Large intestine (tissue), 3 donors: ENCODE data around the gene MACROD1. TPM values are rescaled to one million over a fixed set of nuclear protein-coding genes. Genes with fewer than 3 reads are reported as not detected.

Experiments used
- DNase-seq, 2 donors: peaks; one replicate each; pipeline versions ENCODE4 v3.0.0 to v3.0.0-alpha.2; 2013
- H3K27ac ChIP-seq: one replicate; pipeline ENCODE4 v1.5.1; 2013; ENCODE audit warnings: low read length
- H3K27me3 ChIP-seq: 2 replicates; pipeline ENCODE4 v1.6.1; 2013; ENCODE audit warnings: low read length; ENCODE audit not compliant: control insufficient read depth, insufficient read depth
- H3K36me3 ChIP-seq: 2 replicates; pipeline ENCODE4 v1.6.1; 2013; ENCODE audit warnings: low read length; ENCODE audit not compliant: control insufficient read depth, insufficient read depth
- H3K4me1 ChIP-seq: one replicate; pipeline ENCODE4 v1.6.1; 2013; ENCODE audit warnings: low read length; ENCODE audit not compliant: control insufficient read depth, insufficient read depth
- H3K4me3 ChIP-seq: one replicate; pipeline ENCODE4 v1.5.1; 2013; ENCODE audit warnings: low read length
- H3K9me3 ChIP-seq: one replicate; pipeline ENCODE4 v1.6.1; 2013; ENCODE audit warnings: mild to moderate bottlenecking, low read depth, low read length, moderate library complexity; ENCODE audit not compliant: control insufficient read depth
- WGBS: methylation state at CpG from one replicate; pipeline ENCODE4 v1.1.5; 2013; ENCODE audit warnings: low lambda C conversion rate; ENCODE audit not compliant: insufficient coverage; 5-methylcytosine and 5-hydroxymethylcytosine counted together
- polyA plus RNA-seq: library from polyadenylated mRNA; unstranded; fragments of 120-200 nt; gene quantifications from one replicate; pipeline ENCODE4 v1.2.1, GENCODE V29; 2013

The MACROD1 gene
- polyA plus RNA-seq, 1 donor, result 18.2 TPM

GRCh38 chr11:64206457-64207255 lies 40.7 kb upstream of the MACROD1 start, which contains the start of gene FERMT3:
Gene FERMT3 (plus strand): TSS chr11:64206721. CDS start chr11:64207365, 644 bp downstream.
- H3K36me3 ChIP-seq, result peaks cover 42% of the 10 kb centered on the region
- peak; percentile 86 to 95 for DNase-seq
- H3K4me3 ChIP-seq, result peak within 1 kb of the TSS; percentile 43

GRCh38 chr11:64204464-64204989 lies 38.6 kb upstream of the MACROD1 start:
- no peak overlapping the region for H3K27ac ChIP-seq
- no peak overlapping the region for H3K4me3 ChIP-seq
- DNase-seq, result peak; percentile 81 to 85
- no peaks in the 10 kb centered on the region for H3K9me3 ChIP-seq
- no CpG with 5 or more reads among the region's 7 CpGs for WGBS
- H3K36me3 ChIP-seq, result peaks cover 56% of the 10 kb centered on the region
- no peaks in the 10 kb centered on the region for H3K27me3 ChIP-seq
- peaks cover 25% of the 10 kb centered on the region for H3K4me1 ChIP-seq

More at GRCh38 chr11:64206457-64207255, 40.7 kb upstream of the MACROD1 start, which contains the start of gene FERMT3:
- Histone ChIP-seq H3K4me1 (peaks cover 25% of the 10 kb centered on the region), H3K27me3 (no peaks in the 10 kb centered on the region), H3K27ac (peak within 1 kb of the TSS; percentile 87), H3K9me3 (no peaks in the 10 kb centered on the region)
- no CpG with 5 or more reads among the region's 27 CpGs for WGBS

DNA sequence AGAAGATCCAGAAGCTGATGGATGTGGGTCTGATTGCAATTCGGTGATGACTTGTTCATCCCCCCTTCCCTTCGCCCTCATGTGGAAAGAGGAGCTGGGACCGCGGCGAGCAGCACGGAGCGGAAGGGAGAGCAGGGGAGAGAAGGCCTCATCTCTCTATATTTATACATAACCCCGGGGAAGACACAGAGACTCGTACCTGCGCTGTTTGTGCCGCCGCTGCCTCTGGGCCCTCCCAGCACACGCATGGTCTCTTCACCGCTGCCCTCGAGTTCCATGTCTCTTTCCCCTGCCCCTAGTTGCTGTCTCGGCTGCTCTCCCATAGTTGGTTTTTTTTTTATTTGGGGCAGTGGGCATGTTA lies 38.1 kb upstream of the MACROD1 start:
- H3K4me1 ChIP-seq, result peaks cover 25% of the 10 kb centered on the region
- H3K27me3 ChIP-seq, result no peaks in the 10 kb centered on the region
- H3K27ac ChIP-seq, result no peak overlapping the region
- no peak overlapping the region for H3K4me3 ChIP-seq
- no CpG with 5 or more reads among the region's 16 CpGs for WGBS
- no peak for DNase-seq
- H3K9me3 ChIP-seq, result no peaks in the 10 kb centered on the region
- peaks cover 56% of the 10 kb centered on the region for H3K36me3 ChIP-seq

- Histone ChIP-seq H3K27ac (no peak overlapping the region), H3K36me3 (peaks cover 60% of the 10 kb centered on the region), H3K4me3 (no peak overlapping the region), H3K27me3 (no peaks in the 10 kb centered on the region), H3K9me3 (no peaks in the 10 kb centered on the region), H3K4me1 (peaks cover 25% of the 10 kb centered on the region)
- no CpG with 5 or more reads among the region's 27 CpGs for WGBS
- DNase-seq, result no peak
Measured at GRCh38 chr11:64203421-64204079, 37.6 kb upstream of the MACROD1 start.

GRCh38 chr11:64202992-64203391 lies 37.1 kb upstream of the MACROD1 start:
- no CpG with 5 or more reads among the region's 9 CpGs for WGBS
- DNase-seq, result no peak
- Histone ChIP-seq H3K4me3 (no peak overlapping the region), H3K9me3 (no peaks in the 10 kb centered on the region), H3K36me3 (peaks cover 66% of the 10 kb centered on the region), H3K27ac (no peak overlapping the region), H3K4me1 (peaks cover 25% of the 10 kb centered on the region), H3K27me3 (no peaks in the 10 kb centered on the region)

GRCh38 chr11:64201543-64201942 lies 35.6 kb upstream of the MACROD1 start:
- peaks cover 80% of the 10 kb centered on the region for H3K36me3 ChIP-seq
- no peak overlapping the region for H3K4me3 ChIP-seq
- no peaks in the 10 kb centered on the region for H3K9me3 ChIP-seq
- no CpG with 5 or more reads among the region's 3 CpGs for WGBS
- H3K27ac ChIP-seq, result no peak overlapping the region
- no peaks in the 10 kb centered on the region for H3K27me3 ChIP-seq
- DNase-seq, result no peak
- H3K4me1 ChIP-seq, result peaks cover 11% of the 10 kb centered on the region

DNA sequence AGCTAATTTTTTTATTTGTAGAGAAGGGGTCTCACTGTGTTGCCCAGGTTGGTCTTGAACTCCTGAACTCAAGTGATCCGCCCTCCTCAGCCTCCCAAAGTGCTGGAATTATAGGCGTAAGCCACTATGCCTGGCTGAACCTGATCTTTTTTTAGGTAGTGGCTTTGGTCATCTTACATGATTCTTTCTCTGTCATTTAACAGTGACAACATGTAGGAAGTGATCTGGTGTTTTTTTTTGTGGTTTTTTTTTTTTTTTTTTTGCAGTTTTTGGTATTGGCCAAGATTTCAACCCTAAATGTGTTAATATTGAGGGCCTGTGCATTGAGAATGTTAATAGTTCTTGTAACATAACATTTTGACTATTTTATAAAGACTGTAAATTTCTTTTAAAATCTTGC lies 32.6 kb upstream of the MACROD1 start:
- WGBS, result no CpG with 5 or more reads among the region's 2 CpGs
- no peak for DNase-seq
- Histone ChIP-seq H3K4me1 (no peaks in the 10 kb centered on the region), H3K27me3 (no peaks in the 10 kb centered on the region), H3K9me3 (no peaks in the 10 kb centered on the region), H3K4me3 (no peak overlapping the region), H3K27ac (no peak overlapping the region), H3K36me3 (peaks cover 91% of the 10 kb centered on the region)

GRCh38 chr11:64196626-64197025 lies 30.7 kb upstream of the MACROD1 start:
- Histone ChIP-seq H3K36me3 (peaks cover 85% of the 10 kb centered on the region), H3K27ac (no peak overlapping the region)
- WGBS, result no CpG with 5 or more reads among the region's 9 CpGs

GRCh38 chr11:64192434-64192833 lies 26.5 kb upstream of the MACROD1 start:
- Histone ChIP-seq H3K4me3 (no peak overlapping the region), H3K27ac (no peak overlapping the region), H3K9me3 (no peaks in the 10 kb centered on the region), H3K36me3 (peaks cover 54% of the 10 kb centered on the region), H3K27me3 (no peaks in the 10 kb centered on the region), H3K4me1 (no peaks in the 10 kb centered on the region)
- no CpG with 5 or more reads among the region's 5 CpGs for whole genome bisulfite sequencing
- DNase-seq, result no peak

More at GRCh38 chr11:64196626-64197025, 30.7 kb upstream of the MACROD1 start:
- Histone ChIP-seq H3K9me3 (no peaks in the 10 kb centered on the region), H3K4me1 (no peaks in the 10 kb centered on the region), H3K27me3 (no peaks in the 10 kb centered on the region), H3K4me3 (no peak overlapping the region)
- DNase-seq, result no peak

GRCh38 chr11:64186492-64187165 lies 20.7 kb upstream of the MACROD1 start:
- Histone ChIP-seq H3K27ac (no peak overlapping the region), H3K27me3 (no peaks in the 10 kb centered on the region), H3K4me1 (peaks cover 19% of the 10 kb centered on the region), H3K9me3 (no peaks in the 10 kb centered on the region), H3K4me3 (no peak overlapping the region), H3K36me3 (peaks cover 4% of the 10 kb centered on the region)
- peak in 1 of 2 donors; percentile 56 for DNase-seq
- no CpG with 5 or more reads among the region's 48 CpGs for WGBS
